Skin of body (tissue), 2 donors: Measurements from ENCODE around the gene FOXD4L6. TPM values are rescaled to one million over a fixed set of nuclear protein-coding genes. Genes with fewer than 3 reads are reported as not detected.
"Not testable (repeated sequence)": the region's sequence is repeated elsewhere in the genome, so short reads cannot be mapped to it uniquely, and the experiment has no call there.

ENCODE experiments used
- DNase-seq: peaks from one replicate; lab custom pipeline; 2025; lab: John Stamatoyannopoulos, UW
- total RNA-seq: library from RNA; depleted of rRNA; stranded (reverse); fragments of >200 nt; gene quantifications from one replicate; pipeline ENCODE4 v1.2.3, GENCODE V29; 2014

FOXD4L6 gene
- total RNA-seq: not detected

DNA sequence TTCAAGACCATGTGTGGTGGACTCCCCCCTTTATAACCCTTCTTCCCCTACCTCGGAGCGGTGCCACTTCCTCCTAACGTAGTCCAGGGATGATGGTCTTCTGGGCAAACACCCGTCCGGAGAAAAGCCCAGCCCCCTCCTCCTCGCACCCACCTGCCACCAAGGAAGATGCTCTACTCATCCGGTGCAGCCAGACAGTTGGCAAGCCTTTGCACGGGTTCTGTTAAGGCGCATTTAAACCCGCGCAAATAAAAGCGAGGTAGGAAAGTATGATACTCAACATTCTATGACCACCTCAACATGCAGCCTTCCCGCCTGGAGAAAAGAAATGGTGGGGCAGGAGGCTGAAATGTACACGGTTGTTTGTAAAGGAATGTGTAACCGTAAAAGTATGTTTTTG, at the start of gene FOXD4L6:
Gene FOXD4L6, minus strand, starts transcription at position 101 of the 400 bp plus-strand sequence. CDS start 298 bp downstream, outside the sequence.
- DNase-seq: not testable (repeated sequence)

DNA sequence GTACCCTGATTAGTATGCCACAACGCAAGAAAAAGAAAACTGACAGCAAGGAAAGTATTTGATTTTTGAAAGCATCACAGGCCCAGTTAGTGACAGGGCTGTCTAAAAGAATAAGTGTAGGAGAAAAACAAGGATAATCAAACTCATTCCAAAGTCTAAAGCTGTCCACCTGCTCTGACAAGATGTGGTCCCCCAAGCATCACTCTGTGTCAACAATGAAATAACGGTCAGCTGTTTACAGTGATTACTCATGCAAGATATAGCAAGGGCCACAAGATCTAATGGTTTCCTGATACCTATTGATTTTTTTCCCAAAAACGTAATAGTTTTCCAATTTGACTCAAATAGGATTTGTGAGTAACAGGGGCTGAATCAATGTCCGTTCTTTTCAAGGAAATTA, 46.5 kb upstream of the FOXD4L6 start:
- DNase-seq: not testable (repeated sequence)

DNA sequence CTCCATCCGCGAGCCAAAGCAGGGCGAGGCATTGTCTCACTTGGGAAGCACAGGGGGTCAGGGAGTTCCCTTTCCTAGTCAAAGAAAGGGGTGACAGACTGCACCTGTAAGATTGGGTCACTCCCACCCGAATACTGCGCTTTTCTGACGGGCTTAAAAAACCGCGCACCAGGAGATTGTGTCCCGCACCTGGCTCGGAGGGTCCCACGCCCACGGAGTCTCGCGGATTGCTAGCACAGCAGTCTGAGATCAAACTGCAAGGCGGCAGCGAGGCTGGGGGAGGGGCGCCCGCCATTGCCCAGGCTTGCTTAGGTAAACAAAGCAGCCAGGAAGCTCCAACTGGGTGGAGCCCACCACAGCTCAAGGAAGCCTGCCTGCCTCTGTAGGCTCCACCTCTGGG, 21.6 kb upstream of the FOXD4L6 start:
- DNase-seq: not testable (repeated sequence)

DNA sequence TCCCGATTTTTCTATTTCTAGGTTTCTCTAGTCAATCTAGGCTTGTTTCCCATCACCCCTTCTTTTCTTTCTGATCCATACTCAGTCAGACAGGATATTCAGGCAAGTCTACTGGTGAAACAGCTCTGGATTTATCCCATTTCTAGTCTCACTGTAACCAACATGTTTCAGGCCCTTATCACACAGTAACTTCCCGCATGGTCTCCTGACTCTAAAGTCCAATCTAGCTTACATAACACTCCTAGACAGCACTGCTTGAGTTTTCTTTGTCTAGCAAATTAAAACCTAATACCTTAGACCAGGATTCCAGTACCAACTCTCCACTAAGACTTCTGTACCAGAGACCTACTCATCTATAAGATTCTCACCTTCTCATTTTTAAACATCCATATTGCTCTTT, 13.4 kb upstream of the FOXD4L6 start:
- DNase-seq: not testable (repeated sequence)

DNA sequence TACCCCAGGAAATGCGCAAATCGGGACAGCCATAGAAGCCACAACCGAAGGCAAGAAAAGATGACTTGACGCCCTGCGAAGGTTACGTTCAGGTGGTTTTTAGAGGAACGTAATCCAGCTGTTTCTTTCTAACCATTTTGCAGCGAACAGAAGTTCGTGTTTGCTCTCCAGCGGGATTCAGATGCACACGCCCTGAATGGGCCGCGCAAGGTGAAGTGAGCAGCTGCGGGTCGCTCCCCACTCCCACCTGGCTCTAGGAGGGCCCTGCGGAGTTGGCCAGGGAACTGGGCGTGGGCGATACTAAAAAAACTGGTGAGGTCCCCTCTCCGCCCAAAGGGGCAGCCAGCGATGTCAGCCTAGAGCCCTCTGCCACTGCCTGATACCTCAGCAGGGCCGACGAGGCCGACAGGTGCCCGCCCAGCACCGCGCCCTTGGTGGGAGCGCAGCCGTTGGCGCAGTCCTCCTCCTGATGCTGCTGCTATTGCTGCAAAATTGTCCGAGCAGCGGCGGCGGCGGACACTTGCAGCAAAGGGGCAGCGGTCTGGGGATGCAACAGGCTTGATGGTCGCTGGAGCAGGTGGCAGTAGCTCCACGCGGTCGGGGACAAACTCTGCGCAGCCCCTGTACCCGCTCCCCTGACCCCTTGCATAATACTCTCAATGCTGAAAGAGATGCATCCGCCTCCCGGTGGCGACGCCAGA, 1.6 kb downstream of the FOXD4L6 start:
- DNase-seq: not testable (repeated sequence)

DNA sequence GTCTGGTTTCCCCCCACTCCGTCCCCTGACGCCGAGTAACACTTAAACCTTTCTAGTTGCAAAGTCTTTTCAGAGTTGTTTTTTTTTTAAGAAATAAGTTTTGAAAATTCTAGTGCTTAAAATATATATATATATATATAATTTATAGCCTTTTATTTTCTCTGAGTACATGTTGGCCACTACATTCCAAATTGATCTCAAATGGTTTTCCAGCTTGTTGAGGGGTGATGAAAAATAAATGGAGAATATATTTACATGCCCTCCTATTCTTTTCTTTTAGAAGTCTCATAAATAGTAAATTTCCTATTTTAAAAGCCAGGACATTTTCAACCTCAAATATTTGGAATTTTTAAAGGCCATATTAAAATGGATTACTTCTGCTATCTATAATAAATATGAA, 2.5 kb downstream of the FOXD4L6 start:
- DNase-seq: not testable (repeated sequence)

DNA sequence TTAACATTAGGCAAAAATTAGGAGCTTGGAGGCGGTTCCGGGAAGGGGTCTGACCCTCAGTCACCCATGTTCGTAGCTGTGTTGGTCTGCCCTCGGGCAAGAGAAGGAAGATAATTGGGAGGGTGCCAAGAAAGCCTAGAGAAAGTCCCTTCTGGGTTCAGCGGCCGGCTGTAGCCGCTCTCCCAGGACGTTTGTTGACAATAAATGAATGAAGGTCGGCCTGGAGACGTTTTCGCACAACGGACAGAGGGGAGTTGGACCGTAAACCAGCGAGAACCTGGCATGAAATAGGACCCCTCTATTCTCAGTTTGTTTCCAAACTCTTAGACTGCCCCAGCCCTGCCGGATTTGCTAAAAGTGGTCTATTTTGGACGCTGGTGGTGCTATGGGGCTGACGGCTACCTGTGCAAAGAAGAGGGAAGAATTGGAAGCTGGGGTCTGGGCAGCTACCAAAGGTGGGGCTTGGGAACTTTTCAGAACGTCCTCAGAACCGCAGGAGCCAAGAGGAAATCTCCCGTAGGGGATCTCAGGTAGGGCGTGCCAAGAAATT, 3.3 kb downstream of the FOXD4L6 start:
- not testable (repeated sequence) for DNase-seq

DNA sequence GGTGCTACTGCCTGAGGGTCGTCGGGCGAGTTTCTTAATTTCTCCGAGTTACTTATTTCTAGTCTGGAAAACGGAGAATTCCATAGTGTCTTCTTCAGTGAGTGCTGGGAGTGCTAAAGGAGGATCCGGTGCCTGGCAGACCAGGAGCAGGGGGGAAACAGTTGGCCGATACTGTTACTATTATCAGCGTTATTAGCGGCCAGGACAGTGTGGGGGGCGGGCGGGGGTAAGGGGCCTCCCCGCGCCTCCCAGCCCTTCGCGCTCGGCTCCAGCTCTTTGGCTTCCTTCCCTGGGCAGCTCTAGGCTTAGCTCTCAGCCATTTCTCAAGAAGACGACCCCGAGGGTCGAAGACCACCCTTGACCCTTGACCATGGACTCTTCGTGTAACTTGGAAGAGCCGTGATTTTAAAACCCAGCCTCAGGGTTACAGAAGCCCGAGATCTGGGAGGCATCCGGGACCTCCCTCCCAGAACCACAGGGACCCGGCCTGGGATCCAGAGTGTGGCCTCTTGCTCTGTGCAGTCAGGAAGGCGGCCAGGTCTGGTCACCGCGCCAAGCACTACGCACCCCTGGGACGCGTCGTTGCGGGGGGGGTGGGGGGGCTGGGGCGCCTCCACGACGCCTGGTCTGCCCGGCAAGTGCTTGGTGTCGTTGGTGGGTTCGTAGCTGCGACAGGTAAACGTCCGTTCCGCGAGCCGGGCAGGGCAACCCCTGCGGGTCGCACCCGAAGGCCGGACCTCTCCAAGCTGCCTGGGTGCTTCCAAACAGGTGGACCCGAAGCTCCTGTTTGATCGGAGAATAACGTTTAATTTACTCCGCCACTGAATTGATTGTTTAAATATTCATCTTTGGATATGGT, 4.0 kb downstream of the FOXD4L6 start:
- not testable (repeated sequence) for DNase-seq

DNA sequence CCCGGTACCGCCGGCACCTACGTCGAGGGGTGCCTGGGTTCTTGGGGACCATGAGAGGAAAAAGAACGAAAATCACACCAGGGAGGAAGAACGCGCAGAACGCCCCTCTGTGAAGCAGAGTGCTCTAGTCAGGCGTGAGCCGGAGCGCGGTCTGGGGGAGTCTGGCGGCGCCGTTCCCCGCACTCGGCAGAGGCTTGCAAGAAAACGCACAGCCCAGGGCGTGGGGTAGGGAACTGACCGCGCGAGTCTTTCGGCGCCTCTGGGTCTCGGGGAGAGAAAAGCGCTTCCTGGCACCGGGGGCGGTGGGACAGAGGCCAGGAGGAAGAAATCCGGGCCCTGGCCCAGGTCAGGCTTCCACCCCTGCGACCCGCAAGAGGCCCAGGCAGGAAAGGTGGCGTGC, 4.7 kb downstream of the FOXD4L6 start:
- not testable (repeated sequence) for DNase-seq

DNA sequence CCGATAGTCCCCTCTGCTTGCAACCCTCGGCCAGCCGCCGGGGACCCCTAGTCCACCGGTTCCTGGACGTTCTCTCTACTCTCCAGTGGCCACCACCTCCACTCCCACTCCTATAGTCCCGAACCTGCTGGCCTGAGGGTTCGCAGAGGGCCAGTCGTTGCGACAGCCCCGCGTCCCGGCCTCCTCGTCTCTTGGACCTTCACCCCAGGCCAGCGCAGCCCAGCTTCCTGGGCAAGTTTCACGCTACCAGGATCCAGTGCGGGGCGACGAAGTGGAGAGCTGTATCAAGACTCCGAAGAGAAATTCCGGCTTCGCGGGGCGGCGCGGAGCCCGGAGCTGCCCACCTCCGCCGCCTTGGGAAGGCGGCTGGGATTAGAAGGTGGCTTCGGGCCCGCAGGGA, 5.1 kb downstream of the FOXD4L6 start:
- not testable (repeated sequence) for DNase-seq

DNA sequence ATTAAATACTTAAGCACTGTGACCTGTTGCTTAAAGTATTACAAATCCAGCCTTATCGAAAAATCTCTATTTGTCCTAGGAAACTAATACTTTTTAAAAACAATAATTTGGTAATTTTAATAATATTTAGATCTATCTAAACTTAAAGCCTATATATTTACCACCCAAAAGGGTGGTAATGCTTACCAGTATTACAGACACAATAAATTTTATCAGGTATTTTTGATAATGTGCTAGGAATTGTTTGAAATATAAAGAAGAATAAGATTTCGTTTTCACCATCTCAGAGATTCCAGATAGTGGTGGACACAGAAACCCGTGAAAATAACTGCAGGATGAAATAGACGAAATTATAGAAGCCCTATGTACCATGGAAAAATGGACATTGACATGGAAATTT, 7.8 kb downstream of the FOXD4L6 start:
- not testable (repeated sequence) for DNase-seq

DNA sequence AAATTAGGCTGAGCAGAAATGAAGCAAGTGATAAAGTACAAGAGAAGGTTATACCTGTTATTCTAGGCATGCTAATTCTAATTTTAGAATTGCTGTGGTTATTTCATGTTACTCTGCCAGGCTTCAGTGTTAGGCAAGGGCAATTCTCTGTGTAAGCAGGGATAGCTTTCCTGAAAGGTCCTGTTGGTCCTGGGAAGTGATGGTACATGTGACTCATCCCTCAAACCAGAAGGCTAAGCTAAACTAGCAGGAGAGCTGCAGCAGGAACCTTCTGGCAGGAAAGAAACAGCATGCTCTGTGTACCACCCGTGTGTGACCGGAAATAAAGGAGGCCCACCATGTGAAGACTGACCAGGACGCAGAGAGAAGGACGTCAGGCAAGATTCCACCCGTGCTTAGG, 8.8 kb downstream of the FOXD4L6 start:
- DNase-seq: not testable (repeated sequence)

DNA sequence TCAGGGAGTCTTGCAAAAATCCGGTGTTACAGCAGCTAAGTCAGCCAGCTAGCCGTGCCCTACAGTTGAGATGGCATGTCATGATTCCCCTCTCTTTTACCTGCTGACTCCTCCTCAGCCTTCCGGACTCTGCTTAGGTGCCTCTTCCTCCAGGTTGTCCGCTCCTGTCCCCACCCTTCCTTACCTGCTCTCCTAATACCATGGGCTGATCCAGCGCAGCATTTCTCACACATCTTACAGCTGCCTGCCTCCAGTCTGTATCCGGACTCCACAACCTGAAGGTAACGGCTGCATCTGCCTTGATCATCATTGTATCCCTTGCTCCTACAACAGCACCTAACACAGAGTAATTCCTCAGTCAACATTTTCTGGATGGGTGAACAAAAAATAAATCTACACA, 9.2 kb downstream of the FOXD4L6 start:
- not testable (repeated sequence) for DNase-seq

DNA sequence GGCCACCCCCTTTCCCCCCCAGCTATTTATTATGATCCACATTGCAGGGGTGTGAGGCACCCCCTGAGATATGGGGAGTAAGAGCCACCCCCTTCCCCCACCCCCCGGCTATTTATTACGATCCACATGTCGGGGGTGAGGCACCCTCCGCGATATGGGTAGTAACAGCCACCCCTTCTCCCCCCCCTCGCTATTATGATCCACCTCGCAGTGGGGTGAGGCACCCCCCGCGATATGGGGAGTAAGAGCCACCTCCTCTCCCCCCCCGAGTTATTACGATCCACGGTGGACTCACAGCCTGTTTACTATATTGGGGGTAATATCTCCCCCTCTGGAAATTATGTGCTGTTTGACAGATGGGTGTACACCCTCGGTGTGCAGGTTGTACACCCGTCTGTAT, 15.1 kb downstream of the FOXD4L6 start:
- not testable (repeated sequence) for DNase-seq

DNA sequence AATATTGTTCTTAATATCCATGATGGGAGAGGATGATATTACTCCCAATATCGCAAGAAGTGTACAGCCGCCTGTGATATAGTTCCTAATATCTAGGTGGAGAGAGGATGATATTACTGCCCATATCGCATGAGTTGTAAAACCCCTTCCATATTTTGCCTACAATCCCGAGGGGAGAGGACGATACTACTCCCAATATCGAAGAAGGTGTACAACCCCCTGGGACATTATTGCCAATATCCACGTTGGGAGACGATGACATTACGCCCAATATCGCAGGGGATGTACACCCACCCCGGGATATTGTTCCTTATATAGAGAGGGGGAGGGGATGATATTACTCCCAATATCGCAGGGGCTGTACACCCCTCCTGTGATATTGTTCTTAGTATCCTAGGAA, 17.1 kb downstream of the FOXD4L6 start:
- DNase-seq: not testable (repeated sequence)

DNA sequence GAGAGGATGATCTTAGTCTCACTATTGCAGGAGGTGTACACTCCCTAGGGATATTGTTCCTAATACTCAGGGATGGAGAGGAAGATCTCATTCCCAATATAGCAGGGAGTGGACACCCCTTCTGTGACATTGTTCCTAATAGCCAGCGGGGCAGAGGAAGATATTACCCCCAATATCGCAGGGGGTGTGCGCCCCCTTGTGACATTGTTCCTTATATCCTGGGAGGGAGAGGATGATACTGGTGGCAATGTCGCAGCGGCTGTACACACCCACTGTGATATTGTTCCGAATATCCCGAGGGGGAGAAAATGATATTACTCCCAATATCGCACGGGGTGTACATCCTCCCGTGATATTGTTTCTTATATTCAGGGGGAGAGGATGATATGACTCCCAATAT, 17.6 kb downstream of the FOXD4L6 start:
- not testable (repeated sequence) for DNase-seq

DNA sequence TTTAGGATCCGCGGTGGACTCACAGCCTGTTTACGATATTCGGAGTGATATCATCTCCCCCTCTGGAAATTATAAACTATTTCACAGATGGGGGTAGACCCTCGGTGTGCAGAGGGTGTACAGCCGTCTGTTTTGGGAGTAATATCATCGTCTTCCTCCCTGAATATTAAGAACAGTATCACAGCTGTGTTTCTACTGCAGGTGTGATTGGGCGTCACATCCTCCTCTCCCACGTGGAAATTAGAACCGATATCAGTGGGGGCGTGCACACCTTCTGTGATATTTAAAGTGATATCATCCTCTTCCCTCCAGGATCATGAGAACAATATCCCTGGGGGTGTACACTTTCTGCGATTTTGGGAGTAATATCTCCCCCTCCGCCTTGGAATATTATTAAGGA, 19.2 kb downstream of the FOXD4L6 start:
- DNase-seq: not testable (repeated sequence)

DNA sequence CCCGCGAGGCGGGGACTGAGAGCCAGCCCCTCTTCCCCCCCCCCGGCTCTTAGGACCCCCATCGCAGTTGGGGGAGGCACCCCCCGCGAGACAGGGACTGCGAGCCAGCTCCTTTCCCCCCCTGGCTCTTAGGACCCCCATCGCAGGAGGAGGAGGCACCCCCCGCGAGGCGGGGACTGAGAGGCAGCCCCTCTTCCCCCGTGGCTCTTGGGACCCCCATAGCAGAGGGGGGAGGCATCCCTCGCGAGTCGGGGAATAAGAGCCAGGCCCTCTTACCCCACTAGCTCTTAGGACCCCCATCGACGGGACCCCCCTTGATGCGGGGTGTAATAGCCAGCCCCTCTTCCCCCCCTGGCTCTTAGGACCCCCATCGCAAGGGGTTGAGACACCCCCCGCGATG, 19.7 kb downstream of the FOXD4L6 start:
- DNase-seq: not testable (repeated sequence)

DNA sequence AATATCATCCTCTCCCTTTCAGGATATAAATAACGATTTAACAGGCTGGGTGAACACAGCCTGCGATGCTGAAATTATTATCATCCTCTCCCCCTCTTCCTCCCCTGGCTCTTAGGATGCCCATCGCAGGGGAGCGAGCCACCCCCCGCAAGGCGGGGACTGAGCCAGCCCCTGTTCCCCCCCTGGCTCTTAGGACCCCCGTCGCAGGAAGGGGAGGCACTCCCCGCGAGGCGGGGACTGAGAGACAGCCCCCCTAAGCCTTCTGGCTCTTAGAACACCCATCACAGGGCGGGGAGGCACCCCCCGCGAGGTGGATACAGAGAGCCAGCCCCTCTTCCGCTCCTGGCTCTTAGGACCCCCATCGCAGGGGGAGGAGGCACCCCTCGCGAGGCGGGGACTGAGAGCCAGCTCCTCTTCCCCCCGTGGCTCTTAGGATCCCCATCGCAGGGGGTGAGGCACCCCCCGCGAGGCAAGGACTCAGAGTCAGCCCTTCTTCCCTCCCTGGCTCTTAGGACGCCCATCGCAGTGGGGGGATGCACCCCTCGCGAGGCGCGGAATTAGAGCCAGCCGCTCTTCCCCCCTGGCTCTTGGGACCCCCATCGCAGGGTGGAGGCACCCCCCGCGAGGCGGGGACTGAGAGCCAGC, 21.9 kb downstream of the FOXD4L6 start:
- DNase-seq: not testable (repeated sequence)

DNA sequence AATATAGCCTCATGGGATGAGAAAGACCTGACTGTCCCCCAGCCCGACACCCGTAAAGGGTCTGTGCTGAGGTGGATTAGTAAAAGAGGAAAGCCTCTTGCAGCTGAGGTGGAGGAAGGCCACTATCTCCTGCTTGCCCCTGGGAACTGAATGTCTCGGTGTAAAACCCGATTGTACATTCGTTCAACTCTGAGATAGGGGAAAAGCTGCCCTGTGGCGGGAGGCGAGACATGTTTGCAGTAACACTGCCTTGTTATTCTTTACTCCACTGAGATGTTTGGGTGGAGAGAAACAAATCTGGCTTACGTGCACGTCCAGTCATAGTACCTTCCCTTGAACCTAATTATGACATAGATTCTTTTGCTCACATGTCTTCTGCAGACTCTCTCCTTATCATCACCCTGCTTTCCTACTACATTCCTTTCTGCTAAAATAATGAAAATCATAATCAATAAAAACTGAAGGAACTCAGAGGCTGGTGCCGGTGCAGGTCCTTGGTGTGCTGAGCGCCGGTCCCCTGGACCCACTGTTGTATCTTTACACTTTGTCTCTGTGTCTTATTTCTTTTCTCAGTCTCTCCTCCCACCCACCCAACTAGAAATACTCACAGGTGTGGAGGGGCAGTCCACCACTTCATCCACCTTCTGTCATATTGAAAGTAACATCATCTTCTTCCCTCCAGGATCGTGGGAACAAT, 22.8 kb downstream of the FOXD4L6 start:
- DNase-seq: not testable (repeated sequence)

DNA sequence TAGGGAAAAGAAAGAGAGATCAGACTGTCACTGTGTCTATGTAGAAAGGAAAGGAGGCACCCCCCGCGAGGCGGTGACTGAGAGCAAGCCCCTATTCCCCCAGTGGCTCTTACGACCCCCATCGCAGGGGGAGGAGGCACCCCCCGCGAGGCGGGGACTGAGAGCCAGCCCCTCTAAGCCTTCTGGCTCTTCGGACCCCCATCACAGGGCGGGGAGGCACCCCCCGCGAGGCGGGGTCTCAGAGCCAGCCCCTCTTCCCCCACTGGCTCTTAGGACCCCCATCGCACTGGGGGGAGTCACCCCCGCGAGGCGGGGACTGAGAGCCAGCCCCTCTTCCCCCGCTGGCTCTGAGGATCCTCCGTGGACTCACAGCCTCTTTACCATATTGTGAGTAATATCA, 23.9 kb downstream of the FOXD4L6 start:
- not testable (repeated sequence) for DNase-seq
